Activated CD8-positive, alpha-beta T cell treated with anti-CD3 and anti-CD28 coated beads, Interleukin-2, amount 10 ng/mL, durations not matched to agents 7 days and 5 days (primary cell): ENCODE results near the gene FCER1G. TPM values are rescaled to one million over a fixed set of nuclear protein-coding genes. Genes with fewer than 3 reads are reported as not detected.
A peak's percentile ranks its signal among the peaks of the same experiment; 100 is the strongest.
"Not testable (repeated sequence)": the region's sequence is repeated elsewhere in the genome, so short reads cannot be mapped to it uniquely, and the experiment has no call there.

Experiments used
- ATAC-seq: fragments of 150-1000 bp; cut with Tn5 transposase; one replicate; pipeline ENCODE4 v1.10.0; 2021; ENCODE audit warnings: moderate library complexity
- CTCF ChIA-PET: fragments of 350-600 bp; sonication (Branson Sonifier 250); formaldehyde crosslinking; loops from one replicate; lab custom pipeline; 2021; ENCODE audit warnings: antibody characterized with exemption; lab: Charles Lee
- POLR2A ChIA-PET: fragments of 350-600 bp; sonication (Branson Sonifier 250); formaldehyde crosslinking; loops from one replicate; lab custom pipeline; 2021; ENCODE audit warnings: antibody characterized with exemption; lab: Charles Lee
- DNase-seq: peaks from one replicate; pipeline ENCODE4 v3.0.0-alpha.2; 2020
- H3K27ac Mint-ChIP-seq: one replicate; pipeline ENCODE4 v1.8.0; 2021; ENCODE audit warnings: mild to moderate bottlenecking, mixed read lengths
- H3K27me3 Mint-ChIP-seq: one replicate; pipeline ENCODE4 v1.8.0; 2021; ENCODE audit warnings: low read depth, mixed read lengths
- H3K36me3 Mint-ChIP-seq: one replicate; pipeline ENCODE4 v1.8.0; 2021; ENCODE audit warnings: low read depth, mixed read lengths
- H3K4me1 Mint-ChIP-seq: one replicate; pipeline ENCODE4 v1.8.0; 2021; ENCODE audit warnings: low read depth, mixed read lengths
- H3K4me3 Mint-ChIP-seq: one replicate; pipeline ENCODE4 v1.8.0; 2021; ENCODE audit warnings: mild to moderate bottlenecking, mixed read lengths
- H3K9me3 Mint-ChIP-seq: one replicate; pipeline ENCODE4 v1.8.0; 2022; ENCODE audit warnings: mixed read lengths; ENCODE audit not compliant: insufficient read depth
- total RNA-seq, 2 experiments: library from RNA; stranded (reverse); gene quantifications; one replicate each; pipeline ENCODE4 v1.2.3, GENCODE V29; 2021

Gene FCER1G
- total RNA-seq, 2 experiments from 2014 or later: 12.0 to 14.0 TPM

DNA sequence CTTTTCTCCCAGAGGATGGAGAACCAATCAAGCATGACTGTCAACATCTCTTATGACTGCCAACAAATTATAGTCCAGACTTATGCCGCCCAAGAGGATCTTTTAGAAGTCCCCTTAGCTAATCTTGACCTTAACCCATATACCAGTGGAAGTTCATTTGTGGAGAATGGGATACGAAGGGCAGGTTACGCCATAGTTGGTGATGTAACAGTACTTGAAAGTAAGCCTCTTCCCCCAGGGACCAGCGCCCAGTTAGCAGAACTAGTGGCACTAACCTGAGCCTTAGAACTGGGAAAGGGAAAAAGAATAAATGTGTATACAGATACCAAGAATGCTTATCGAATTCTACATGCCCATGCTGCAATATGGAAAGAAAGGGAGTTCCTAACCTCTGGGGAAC, 40.2 kb downstream of the FCER1G start:
- ATAC-seq, H3K27ac Mint-ChIP-seq, H3K4me3 Mint-ChIP-seq, H3K9me3 Mint-ChIP-seq, DNase-seq, CTCF ChIA-PET, POLR2A ChIA-PET, H3K36me3 Mint-ChIP-seq: not testable (repeated sequence)
- H3K4me1 Mint-ChIP-seq: peaks cover 14% of the 10 kb centered on the region
- H3K27me3 Mint-ChIP-seq: peaks cover 35% of the 10 kb centered on the region

DNA sequence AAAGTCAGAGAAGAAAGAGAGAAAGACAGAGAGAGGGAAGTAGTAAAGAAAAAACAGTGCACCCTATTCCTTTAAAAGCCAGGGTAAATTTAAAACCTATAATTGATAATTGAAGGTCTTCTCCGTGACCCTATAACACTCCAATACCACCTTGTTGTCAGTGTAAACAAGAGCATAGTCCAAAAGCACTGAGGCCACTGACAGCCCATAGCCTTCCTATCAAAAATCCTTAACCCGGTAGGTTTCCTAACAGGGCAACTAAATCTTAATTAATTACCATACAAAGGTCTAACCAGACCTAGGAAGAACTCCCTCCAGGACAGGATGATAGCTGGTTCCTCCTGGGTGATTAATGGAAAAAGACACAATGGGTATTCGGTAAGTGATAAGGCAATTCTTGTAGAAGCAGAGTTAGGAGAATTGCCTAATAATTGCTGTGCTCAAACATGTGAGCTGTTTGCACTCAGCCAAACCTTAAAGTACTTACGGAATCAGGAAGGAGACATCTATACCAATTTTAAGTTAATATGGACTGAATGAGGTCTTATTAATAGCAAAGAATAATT, 40.9 kb downstream of the FCER1G start:
- Mint-ChIP-seq H3K27me3 (peaks cover 41% of the 10 kb centered on the region), H3K4me1 (peaks cover 14% of the 10 kb centered on the region)
- ATAC-seq, POLR2A ChIA-PET, CTCF ChIA-PET, H3K9me3 Mint-ChIP-seq, H3K4me3 Mint-ChIP-seq, H3K27ac Mint-ChIP-seq, H3K36me3 Mint-ChIP-seq, DNase-seq: not testable (repeated sequence)

DNA sequence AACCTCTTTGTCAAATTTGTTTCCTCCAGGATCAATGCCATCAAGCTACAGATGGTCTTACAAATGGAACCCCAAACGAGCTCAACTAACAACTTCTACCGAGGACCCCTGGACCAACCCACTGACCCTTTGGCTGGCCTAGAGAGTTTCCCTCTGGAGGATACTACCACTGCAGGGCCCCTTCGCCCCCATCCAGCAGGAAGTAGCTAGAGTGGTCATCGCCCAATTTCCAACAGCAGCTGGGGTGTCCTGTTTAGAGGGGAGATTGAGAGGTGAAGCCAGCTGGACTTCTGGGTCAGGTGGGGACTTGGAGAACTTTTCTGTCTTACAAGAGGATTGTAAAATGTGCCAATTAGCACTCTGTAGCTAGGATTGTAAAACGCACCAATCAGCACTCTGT, 42.0 kb downstream of the FCER1G start:
- CTCF ChIA-PET: interaction anchor here (0.7 to 1.4 kb wide), 2 partner anchors 31 to 34 kb away, joined by 3 to 4 read pairs; partner anchors contain the start of gene TOMM40L
- peaks cover 50% of the 10 kb centered on the region for H3K27me3 Mint-ChIP-seq
- not testable (repeated sequence) for H3K27ac Mint-ChIP-seq, H3K4me3 Mint-ChIP-seq, ATAC-seq, H3K36me3 Mint-ChIP-seq, DNase-seq, H3K9me3 Mint-ChIP-seq
- peaks cover 14% of the 10 kb centered on the region for H3K4me1 Mint-ChIP-seq
- POLR2A ChIA-PET: interaction anchor here (0.9 kb wide), 1 partner anchor 8 kb away, joined by 3 read pairs; no protein-coding TSS in a partner anchor

DNA sequence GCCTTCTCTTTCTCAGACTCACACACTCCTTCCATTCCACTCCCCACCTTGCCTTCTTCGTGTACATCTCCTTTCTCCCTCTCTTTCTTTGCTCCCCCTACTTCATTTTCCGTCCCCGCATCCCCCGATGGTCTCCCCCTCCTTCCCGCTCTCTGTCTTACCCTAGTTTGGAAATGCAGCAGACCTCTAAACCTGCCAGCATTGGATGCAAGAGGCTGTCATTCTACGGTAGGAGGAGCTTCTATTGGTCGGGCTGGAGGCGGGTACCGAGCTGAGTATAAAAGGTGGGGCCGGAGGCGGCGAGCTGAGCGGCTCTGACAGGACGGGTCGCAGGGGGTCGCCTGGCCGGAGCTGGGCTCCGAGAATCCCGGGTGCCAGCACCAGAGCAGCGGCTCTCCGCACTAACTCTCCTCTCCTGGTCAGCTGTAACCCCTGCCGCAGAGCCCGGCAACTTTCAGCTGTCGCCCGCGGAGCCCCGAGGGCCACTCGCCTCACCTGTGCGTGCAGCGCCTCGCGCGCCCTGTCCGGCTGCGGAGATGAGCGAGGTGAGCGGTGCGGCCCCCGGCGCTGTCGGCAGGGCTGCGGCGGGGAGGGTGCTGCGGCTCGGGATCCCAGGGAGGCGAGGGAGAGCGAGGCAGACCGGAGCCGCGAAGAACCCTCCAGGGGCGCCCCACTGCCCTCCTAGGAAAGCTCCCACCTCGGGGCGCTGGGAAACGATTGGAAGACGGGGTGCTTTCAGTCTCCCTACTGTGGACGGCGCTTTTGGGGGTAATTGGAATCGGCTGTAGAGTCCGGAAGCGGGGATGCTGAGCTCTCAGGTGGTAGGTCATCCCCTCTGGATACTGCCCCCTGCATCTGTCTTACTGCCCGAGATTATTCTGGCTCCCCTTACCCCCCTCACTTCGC, 43.6 kb downstream of the FCER1G start, which contains the start of gene PCP4L1:
TSS of gene PCP4L1 (plus strand) at position 307 of the 906 bp plus-strand sequence. CDS start at position 537, 230 bp downstream.
- DNase-seq (peak; percentile 59), ATAC-seq (peak; percentile 95)
- peaks cover 54% of the 10 kb centered on the region for H3K27me3 Mint-ChIP-seq
- ChIA-PET CTCF (interaction anchor here (0.7 to 1.7 kb wide), 4 partner anchors 10 to 1084 kb away, joined by 3 to 6 read pairs (median 4); partner anchors contain the start of gene TOMM40L), POLR2A (no interaction called here)
- peaks cover 10% of the 10 kb centered on the region for H3K36me3 Mint-ChIP-seq
- peak within 1 kb of the TSS; percentile 50 for H3K4me3 Mint-ChIP-seq
- peaks cover 14% of the 10 kb centered on the region for H3K4me1 Mint-ChIP-seq
- H3K27ac Mint-ChIP-seq: no peak within 1 kb of the TSS
- peaks cover 9% of the 10 kb centered on the region for H3K9me3 Mint-ChIP-seq

DNA sequence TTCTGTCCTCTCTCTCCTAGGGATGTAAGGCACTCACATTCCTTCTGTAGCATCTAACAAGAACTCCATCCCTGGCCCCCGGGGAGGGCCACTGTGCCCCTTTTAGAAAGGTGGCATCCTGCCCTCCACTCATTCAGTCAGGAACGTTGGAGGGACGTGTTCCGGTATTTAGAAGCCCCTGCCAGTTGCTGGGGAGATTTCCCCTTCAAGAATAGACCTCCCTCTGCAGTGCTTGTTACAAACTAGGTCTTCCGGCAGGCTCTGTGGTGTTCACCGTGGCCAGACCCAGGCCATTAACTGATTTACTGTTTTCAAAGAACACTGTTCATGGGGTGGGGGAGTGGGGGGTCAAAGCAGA, 44.2 kb downstream of the FCER1G start:
- Mint-ChIP-seq H3K27me3 (peaks cover 54% of the 10 kb centered on the region), H3K27ac (no peak overlapping the region), H3K36me3 (peaks cover 10% of the 10 kb centered on the region), H3K4me3 (peak overlapping the region; percentile 50), H3K4me1 (peaks cover 14% of the 10 kb centered on the region), H3K9me3 (peaks cover 9% of the 10 kb centered on the region)
- CTCF ChIA-PET: interaction anchor here (1.2 to 1.8 kb wide), 4 partner anchors 10 to 34 kb away, joined by 3 to 6 read pairs (median 4); partner anchors contain the start of gene TOMM40L
- ATAC-seq: no peak
- DNase-seq: no peak
- POLR2A ChIA-PET: no interaction called here

DNA sequence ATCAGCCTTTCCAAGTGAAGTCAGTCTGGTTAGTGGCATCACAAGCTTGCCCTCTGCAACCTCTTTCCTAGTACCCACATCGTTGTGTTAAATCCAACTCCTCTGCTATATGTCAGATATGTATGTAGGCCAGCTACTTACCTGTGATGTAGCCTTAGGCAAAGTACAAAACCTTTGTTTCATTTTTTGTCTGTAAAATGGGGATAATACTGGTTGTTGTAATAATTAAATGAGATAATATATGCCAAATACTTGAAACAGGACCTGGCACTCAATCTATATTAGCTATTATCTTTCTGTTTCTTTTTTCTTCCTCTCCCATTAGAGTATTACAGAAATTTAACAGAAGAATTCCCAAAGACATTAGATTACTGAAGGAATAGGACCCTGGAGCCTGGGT, 44.7 kb downstream of the FCER1G start:
- Mint-ChIP-seq H3K9me3 (peaks cover 9% of the 10 kb centered on the region), H3K27ac (no peak overlapping the region), H3K36me3 (peaks cover 10% of the 10 kb centered on the region), H3K4me3 (peak overlapping the region; percentile 50), H3K4me1 (peaks cover 14% of the 10 kb centered on the region), H3K27me3 (peaks cover 57% of the 10 kb centered on the region)
- no peak for ATAC-seq
- CTCF ChIA-PET: interaction anchor here (1.7 to 1.8 kb wide), 2 partner anchors 32 to 33 kb away, joined by 4 read pairs; no protein-coding TSS in a partner anchor
- POLR2A ChIA-PET: no interaction called here
- no peak for DNase-seq

DNA sequence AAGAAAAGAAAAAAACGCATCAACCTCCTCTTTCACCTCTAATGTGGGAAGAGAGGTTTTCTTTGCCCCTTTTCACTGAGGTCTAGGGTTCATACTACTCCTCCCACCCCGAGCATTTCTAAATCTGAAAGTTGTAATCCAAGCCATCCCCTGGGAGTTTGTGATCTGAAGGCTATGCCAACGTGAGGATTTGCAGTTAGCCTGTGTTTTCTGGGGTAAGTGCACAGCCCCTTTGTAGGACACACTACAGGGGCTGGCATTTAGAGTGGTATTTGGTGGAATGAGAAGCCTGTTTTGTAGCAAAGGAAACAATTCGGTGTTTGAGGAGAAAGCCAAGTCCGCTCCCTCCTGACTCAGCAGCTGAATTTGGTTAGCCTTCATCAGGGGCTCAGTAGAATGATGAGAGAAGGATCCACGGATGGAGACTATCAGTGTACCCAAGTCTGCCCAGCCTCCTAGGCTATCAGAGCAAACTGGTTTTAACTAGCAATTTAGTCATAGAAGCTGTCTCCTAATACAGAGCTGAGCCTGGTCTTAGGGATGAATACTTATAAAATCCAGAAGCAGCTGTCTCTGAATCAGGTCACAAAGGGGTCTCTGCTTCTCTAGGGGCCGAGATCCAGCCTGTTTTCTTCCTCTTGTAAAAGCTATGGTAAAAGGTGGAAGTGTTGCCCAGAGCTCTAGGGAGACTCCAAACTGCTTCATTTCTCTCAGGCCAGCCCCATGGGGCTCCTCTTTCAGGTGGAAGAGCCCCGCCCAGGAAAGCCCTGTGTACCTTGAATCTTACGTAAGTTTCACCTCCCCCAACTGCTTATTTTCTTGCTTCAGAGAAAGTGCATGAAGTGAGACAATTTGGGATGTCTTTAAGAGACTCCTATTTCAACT, 45.5 kb downstream of the FCER1G start:
- CTCF ChIA-PET: interaction anchor here (1.7 to 1.8 kb wide), 2 partner anchors 31 to 34 kb away, joined by 4 read pairs; no protein-coding TSS in a partner anchor
- H3K27ac Mint-ChIP-seq: no peak overlapping the region
- H3K36me3 Mint-ChIP-seq: peaks cover 10% of the 10 kb centered on the region
- POLR2A ChIA-PET: no interaction called here
- peaks cover 9% of the 10 kb centered on the region for H3K9me3 Mint-ChIP-seq
- no peak for ATAC-seq
- peaks cover 57% of the 10 kb centered on the region for H3K27me3 Mint-ChIP-seq
- DNase-seq: no peak
- H3K4me1 Mint-ChIP-seq: peaks cover 14% of the 10 kb centered on the region
- H3K4me3 Mint-ChIP-seq: no peak overlapping the region

DNA sequence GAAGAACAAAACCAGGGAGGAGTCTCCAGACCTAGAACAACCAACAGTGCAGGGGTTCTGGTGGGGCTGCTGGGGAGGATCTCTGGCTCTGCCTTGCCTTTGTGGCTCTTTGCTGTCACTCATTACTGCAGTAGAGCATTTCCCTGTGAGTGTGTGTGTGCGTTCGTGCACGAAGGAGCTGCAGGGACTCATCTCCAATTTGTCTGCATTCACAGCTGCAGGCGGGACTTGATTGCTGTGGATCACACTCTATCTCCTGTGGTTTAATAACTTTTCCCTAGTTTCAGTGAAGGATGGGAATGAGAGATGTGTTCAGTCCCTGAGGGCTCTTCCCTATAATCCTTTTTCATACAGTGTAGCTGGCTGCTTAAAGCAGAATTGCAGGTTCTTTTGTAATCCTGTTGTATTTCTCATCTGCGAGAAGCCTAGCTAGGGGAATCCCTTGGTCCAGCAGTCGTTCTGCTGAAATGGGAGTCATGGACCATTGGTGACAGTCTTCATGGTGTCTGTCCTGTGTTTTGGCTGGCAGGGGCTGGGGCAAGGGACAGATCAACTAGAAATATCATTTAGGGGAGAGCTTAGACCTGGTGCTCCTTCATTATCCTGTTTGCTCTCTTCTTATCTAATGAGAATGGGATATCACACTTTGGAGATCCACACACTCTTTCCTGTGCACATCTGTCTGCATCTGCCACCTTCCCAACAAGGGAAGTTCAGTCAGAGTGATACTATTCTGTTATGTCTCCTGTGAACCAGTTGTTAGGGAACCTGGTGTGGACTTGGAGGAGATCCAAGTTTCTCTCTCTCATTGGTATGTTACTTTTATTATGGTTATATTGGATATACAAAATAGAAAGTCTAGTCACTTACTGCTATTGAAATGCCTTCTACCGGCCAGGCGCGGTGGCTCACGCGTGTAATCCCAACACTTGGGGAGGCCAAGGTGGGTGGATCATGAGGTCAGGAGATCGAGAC, 46.5 kb downstream of the FCER1G start:
- Mint-ChIP-seq H3K27me3 (peaks cover 53% of the 10 kb centered on the region), H3K4me1 (peaks cover 14% of the 10 kb centered on the region), H3K9me3 (peaks cover 9% of the 10 kb centered on the region), H3K27ac (no peak overlapping the region), H3K36me3 (peaks cover 10% of the 10 kb centered on the region), H3K4me3 (no peak overlapping the region)
- DNase-seq: no peak
- ChIA-PET CTCF (interaction anchor here (0.7 to 1.8 kb wide), 2 partner anchors 35 to 57 kb away, joined by 3 to 4 read pairs; no protein-coding TSS in a partner anchor), POLR2A (no interaction called here)
- no peak for ATAC-seq

DNA sequence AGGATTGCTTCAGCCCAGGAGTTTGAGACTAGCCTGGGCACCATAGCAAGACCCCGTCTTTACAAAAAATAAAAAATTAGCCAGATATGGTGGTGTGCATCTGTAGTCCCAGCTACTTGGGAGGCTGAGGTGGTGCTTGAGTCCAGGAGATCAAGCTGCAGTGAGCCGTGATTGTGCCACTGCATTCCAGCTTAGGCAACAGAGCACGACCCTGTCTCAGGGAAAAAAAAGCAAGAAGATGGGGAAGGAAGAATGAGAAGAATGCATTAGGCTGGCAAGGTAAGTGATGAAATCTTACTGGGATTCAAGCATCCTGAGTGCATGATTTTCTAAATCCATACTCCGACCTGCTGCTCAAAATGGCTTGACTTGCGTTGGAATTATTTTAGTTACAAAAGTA, 50.2 kb downstream of the FCER1G start:
- DNase-seq: no peak
- CTCF ChIA-PET: interaction anchor here (0.8 kb wide), 1 partner anchor 40 kb away, joined by 3 read pairs; no protein-coding TSS in a partner anchor
- H3K4me1 Mint-ChIP-seq: peaks cover 6% of the 10 kb centered on the region
- no peak overlapping the region for H3K4me3 Mint-ChIP-seq
- no peak for ATAC-seq
- POLR2A ChIA-PET: interaction anchor here (0.6 kb wide), 1 partner anchor 12 kb away, joined by 3 read pairs; no protein-coding TSS in a partner anchor
- H3K27me3 Mint-ChIP-seq: peaks cover 26% of the 10 kb centered on the region
- no peaks in the 10 kb centered on the region for H3K9me3 Mint-ChIP-seq
- H3K36me3 Mint-ChIP-seq: no peaks in the 10 kb centered on the region
- no peak overlapping the region for H3K27ac Mint-ChIP-seq

DNA sequence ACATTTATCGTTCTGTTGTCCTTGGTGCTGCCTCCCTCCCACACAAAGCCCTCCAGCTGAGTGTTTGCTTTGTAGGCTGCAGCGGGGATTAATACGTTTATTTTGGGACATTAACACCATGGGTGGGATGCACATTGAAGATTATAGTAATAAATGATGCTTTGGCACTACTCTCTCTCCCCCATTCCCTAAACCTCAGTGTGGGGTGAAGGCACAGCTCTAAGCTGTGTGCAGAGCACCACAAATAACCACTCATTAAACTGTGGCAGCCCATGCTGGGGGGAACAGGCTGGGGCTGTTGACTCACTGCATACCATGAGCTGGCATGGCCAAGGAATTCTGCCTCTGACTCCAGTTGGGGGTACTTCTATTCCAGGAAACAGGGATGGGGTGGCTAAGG, 51.1 kb downstream of the FCER1G start:
- POLR2A ChIA-PET: interaction anchor here (0.6 kb wide), 1 partner anchor 13 kb away, joined by 3 read pairs; no protein-coding TSS in a partner anchor
- peaks cover 6% of the 10 kb centered on the region for H3K4me1 Mint-ChIP-seq
- CTCF ChIA-PET: interaction anchor here (0.8 to 1.4 kb wide), 2 partner anchors 25 to 41 kb away, joined by 3 to 5 read pairs; no protein-coding TSS in a partner anchor
- H3K27me3 Mint-ChIP-seq: peaks cover 18% of the 10 kb centered on the region
- H3K4me3 Mint-ChIP-seq: no peak overlapping the region
- no peaks in the 10 kb centered on the region for H3K36me3 Mint-ChIP-seq
- H3K9me3 Mint-ChIP-seq: no peaks in the 10 kb centered on the region
- DNase-seq (no peak), ATAC-seq (no peak)
- no peak overlapping the region for H3K27ac Mint-ChIP-seq
